Neural crest cell (in vitro differentiated cells): Measurements from ENCODE around the gene LRRC37A3. TPM values are rescaled to one million over a fixed set of nuclear protein-coding genes. Genes with fewer than 3 reads are reported as not detected.
"Not testable (repeated sequence)": the region's sequence is repeated elsewhere in the genome, so short reads cannot be mapped to it uniquely, and the experiment has no call there.

Source experiments
- DNase-seq: peaks from one replicate; pipeline ENCODE4 v3.0.0; 2021; ENCODE audit warnings: low read depth, mixed read lengths, low spot score
- H3K27ac Mint-ChIP-seq: one replicate; pipeline ENCODE4 v1.8.0; 2021; ENCODE audit warnings: mild to moderate bottlenecking, mixed read lengths; ENCODE audit not compliant: unreplicated experiment
- H3K27me3 Mint-ChIP-seq: 2 replicates; pipeline ENCODE4 v1.8.0; 2021; ENCODE audit warnings: low read depth, mild to moderate bottlenecking, mixed read lengths
- H3K36me3 Mint-ChIP-seq: 2 replicates; pipeline ENCODE4 v1.8.0; 2021; ENCODE audit warnings: low read depth, mild to moderate bottlenecking, mixed read lengths
- H3K4me1 Mint-ChIP-seq: 2 replicates; pipeline ENCODE4 v1.8.0; 2021; ENCODE audit warnings: mixed read lengths
- H3K4me3 Mint-ChIP-seq: one replicate; pipeline ENCODE4 v1.8.0; 2021; ENCODE audit warnings: mild to moderate bottlenecking, mixed read lengths
- H3K9me3 Mint-ChIP-seq: 2 replicates; pipeline ENCODE4 v1.8.0; 2021; ENCODE audit warnings: mixed read lengths
- CTCF ChIP-seq: fragments of 200-600 bp; sonication (generic); conservative IDR thresholded peaks from 2 replicates; pipeline ENCODE4 v1.5.0; 2021; ENCODE audit warnings: antibody characterized with exemption, mild to moderate bottlenecking
- total RNA-seq: library from RNA; stranded (reverse); gene quantifications from 2 replicates; pipeline ENCODE4 v1.2.1, GENCODE V29; 2021

Gene LRRC37A3
- total RNA-seq, 1 donor from 2014 or later = 22.8 TPM

- H3K36me3 Mint-ChIP-seq, H3K4me1 Mint-ChIP-seq, H3K4me3 Mint-ChIP-seq, H3K9me3 Mint-ChIP-seq, H3K27me3 Mint-ChIP-seq, DNase-seq, H3K27ac Mint-ChIP-seq: not testable (repeated sequence)
Observed at GRCh38 chr17:64909511-64910190, 9.6 kb downstream of the LRRC37A3 start.

- H3K27me3 Mint-ChIP-seq, H3K27ac Mint-ChIP-seq, H3K4me3 Mint-ChIP-seq, H3K4me1 Mint-ChIP-seq, DNase-seq, H3K36me3 Mint-ChIP-seq, H3K9me3 Mint-ChIP-seq: not testable (repeated sequence)
Observed at GRCh38 chr17:64904069-64904468, 15.2 kb downstream of the LRRC37A3 start.

- H3K27me3 Mint-ChIP-seq, H3K36me3 Mint-ChIP-seq, DNase-seq, H3K4me1 Mint-ChIP-seq, H3K27ac Mint-ChIP-seq, H3K9me3 Mint-ChIP-seq, H3K4me3 Mint-ChIP-seq: not testable (repeated sequence)
Observed at GRCh38 chr17:64897136-64897535, 22.1 kb downstream of the LRRC37A3 start.

GRCh38 chr17:64874210-64874609 is 45.1 kb downstream of the LRRC37A3 start:
- not testable (repeated sequence) for H3K9me3 Mint-ChIP-seq, DNase-seq, H3K4me3 Mint-ChIP-seq, H3K27ac Mint-ChIP-seq, H3K27me3 Mint-ChIP-seq, H3K36me3 Mint-ChIP-seq, H3K4me1 Mint-ChIP-seq

- H3K4me1 Mint-ChIP-seq = not testable (repeated sequence)
Observed at GRCh38 chr17:64847504-64848466, 71.5 kb downstream of the LRRC37A3 start.

GRCh38 chr17:64846892-64847291 is 72.4 kb downstream of the LRRC37A3 start:
- not testable (repeated sequence) for H3K27me3 Mint-ChIP-seq, H3K4me3 Mint-ChIP-seq, H3K9me3 Mint-ChIP-seq, H3K27ac Mint-ChIP-seq, H3K36me3 Mint-ChIP-seq, DNase-seq, H3K4me1 Mint-ChIP-seq

More at GRCh38 chr17:64847504-64848466, 71.5 kb downstream of the LRRC37A3 start:
- H3K36me3 Mint-ChIP-seq, H3K4me3 Mint-ChIP-seq, H3K9me3 Mint-ChIP-seq, H3K27me3 Mint-ChIP-seq, H3K27ac Mint-ChIP-seq: not testable (repeated sequence)
- TF ChIP-seq CTCF = peak; percentile 67
- DNase-seq = peak; percentile 68

GRCh38 chr17:64843918-64844317 is 75.4 kb downstream of the LRRC37A3 start:
- not testable (repeated sequence) for H3K27ac Mint-ChIP-seq, H3K9me3 Mint-ChIP-seq, DNase-seq, H3K27me3 Mint-ChIP-seq, H3K4me1 Mint-ChIP-seq, H3K4me3 Mint-ChIP-seq, H3K36me3 Mint-ChIP-seq

- not testable (repeated sequence) for H3K9me3 Mint-ChIP-seq, DNase-seq, H3K27me3 Mint-ChIP-seq, H3K4me1 Mint-ChIP-seq, H3K36me3 Mint-ChIP-seq, H3K4me3 Mint-ChIP-seq, H3K27ac Mint-ChIP-seq
Observed at GRCh38 chr17:64842900-64843299, 76.4 kb downstream of the LRRC37A3 start.

- H3K27ac Mint-ChIP-seq, DNase-seq, H3K36me3 Mint-ChIP-seq, H3K4me1 Mint-ChIP-seq, H3K9me3 Mint-ChIP-seq, H3K27me3 Mint-ChIP-seq: not testable (repeated sequence)
- H3K4me3 Mint-ChIP-seq = peak overlapping the region; percentile 38
Observed at GRCh38 chr17:64840960-64841359, 78.3 kb downstream of the LRRC37A3 start.

GRCh38 chr17:64838513-64838912 is 80.8 kb downstream of the LRRC37A3 start:
- peak overlapping the region; percentile 68 for H3K4me3 Mint-ChIP-seq
- not testable (repeated sequence) for H3K27ac Mint-ChIP-seq, H3K9me3 Mint-ChIP-seq, DNase-seq, H3K27me3 Mint-ChIP-seq, H3K36me3 Mint-ChIP-seq, H3K4me1 Mint-ChIP-seq

GRCh38 chr17:64837018-64837761 is 82.1 kb downstream of the LRRC37A3 start:
- H3K36me3 Mint-ChIP-seq = not testable (repeated sequence)
- H3K27ac Mint-ChIP-seq = peak overlapping the region; percentile 75

GRCh38 chr17:64836623-64837017 is 82.7 kb downstream of the LRRC37A3 start:
- not testable (repeated sequence) for H3K27me3 Mint-ChIP-seq
- DNase-seq = peak; percentile 17
- H3K27ac Mint-ChIP-seq = peak overlapping the region; percentile 86

More at GRCh38 chr17:64837018-64837761, 82.1 kb downstream of the LRRC37A3 start:
- H3K4me1 Mint-ChIP-seq, H3K9me3 Mint-ChIP-seq, H3K27me3 Mint-ChIP-seq: not testable (repeated sequence)
- DNase-seq = peak; percentile 73
- peak overlapping the region; percentile 94 for H3K4me3 Mint-ChIP-seq

More at GRCh38 chr17:64836623-64837017, 82.7 kb downstream of the LRRC37A3 start:
- H3K4me1 Mint-ChIP-seq, H3K36me3 Mint-ChIP-seq, H3K9me3 Mint-ChIP-seq: not testable (repeated sequence)
- peak overlapping the region; percentile 94 for H3K4me3 Mint-ChIP-seq
